ENCODE measurements around the gene METTL2B. TPM values are rescaled to one million over a fixed set of nuclear protein-coding genes. Genes with fewer than 3 reads are reported as not detected.
"Not testable (repeated sequence)": the region's sequence is repeated elsewhere in the genome, so short reads cannot be mapped to it uniquely, and the experiment has no call there.

METTL2B gene
- total and polyA plus RNA-seq, 2 of the 8 experiments (the other 6 are each of a cell fraction or from before 2014, with no cell fraction given): 14.6 to 43.5 TPM

- CTCF ChIA-PET (ENCODE audit: partially characterized antibody); H3K4me2 ChIP-seq (ENCODE audit: insufficient read depth in 1 of 2, low read depth in 2 of 2, low read length in 2 of 2); H2BK15ac ChIP-seq (ENCODE audit: low read length); H3K23ac ChIP-seq (ENCODE audit: insufficient read length); H3K36me3 ChIP-seq (ENCODE audit: control insufficient read depth in 2 of 4, insufficient read depth in 4 of 4, low read length in 3 of 4); H3K18ac ChIP-seq (ENCODE audit: extremely low read depth, low read length); H3K27me3 ChIP-seq (replicated peaks in 1 of 4; ENCODE audit: control insufficient read depth in 3 of 4, extremely low read depth in 1 of 4, insufficient read depth in 3 of 4, low read length in 3 of 4); H2AK5ac ChIP-seq (ENCODE audit: low read depth, low read length); H4K20me1 ChIP-seq (replicated peaks in 1 of 2; ENCODE audit: control insufficient read depth in 1 of 2, insufficient read depth in 2 of 2, low read length in 2 of 2); H3K56ac ChIP-seq (replicated peaks; ENCODE audit: insufficient read length, low read depth, low read length); H3K14ac ChIP-seq (ENCODE audit: insufficient read length); H3K9ac ChIP-seq (replicated peaks in 1 of 4; ENCODE audit: extremely low read depth in 1 of 4, low read depth in 3 of 4, low read length in 3 of 4); H3K4me1 ChIP-seq (replicated peaks in 1 of 4; ENCODE audit: control insufficient read depth in 3 of 4, insufficient read depth in 4 of 4, low read length in 3 of 4); H2BK5ac ChIP-seq (ENCODE audit: low read depth, low read length); H2AFZ ChIP-seq (ENCODE audit: low read length); FAIRE-seq; H2BK120ac ChIP-seq (replicated peaks; ENCODE audit: low read depth, low read length); H3K23me2 ChIP-seq (ENCODE audit: low read depth, low read length); H2BK20ac ChIP-seq (ENCODE audit: low read length); H4K8ac ChIP-seq (ENCODE audit: extremely low read depth, insufficient read depth, low read length); H3K4ac ChIP-seq (replicated peaks; ENCODE audit: insufficient read length, low read depth, low read length); H3K4me3 ChIP-seq (ENCODE audit: extremely low read depth in 1 of 4, insufficient read depth in 2 of 4, low read depth in 3 of 4, low read length in 4 of 4); DNase-seq (ENCODE audit: low read depth in 1 of 2, low spot score in 2 of 2); H2BK12ac ChIP-seq (ENCODE audit: low read depth, low read length); H3K27ac ChIP-seq (ENCODE audit: low read depth, low read length); POLR2A ChIA-PET (ENCODE audit: partially characterized antibody); H3K9me3 ChIP-seq (ENCODE audit: insufficient read depth in 2 of 2, low read depth in 1 of 2, low read length in 1 of 2); H4K5ac ChIP-seq (ENCODE audit: insufficient read length, low read depth, low read length); H3K79me1 ChIP-seq (ENCODE audit: low read depth, low read length); H4K91ac ChIP-seq (replicated peaks; ENCODE audit: insufficient read length, low read length): not testable (repeated sequence)
- H3K79me2 ChIP-seq (ENCODE audit: control insufficient read depth in 1 of 2, insufficient read depth in 2 of 2, low read length in 2 of 2): peaks cover 0 to 23% of the 10 kb centered on the region in 2 experiments; a peak in 1 of 4 replicates
- 97% methylated on average over 9 of the region's 9 CpGs; no CpG with 5 or more reads in 1 of the 2 experiments for WGBS, 2 experiments (ENCODE audit: extremely low coverage in 1 of 2, insufficient coverage in 1 of 2, insufficient read length in 1 of 2, insufficient replicate concordance in 2 of 2, low coverage in 1 of 2, low lambda C conversion rate in 2 of 2, missing lambda C conversion rate in 1 of 2)
Observed at GRCh38 chr7:128546319-128546851, 69.8 kb downstream of the METTL2B start.
